Measurements from ENCODE around the gene PRDM16.

GRCh38 chr1:3040004-3040403 lies 29.0 kb upstream of the PRDM16 start:
- TF ChIP-seq, protein P1, sequence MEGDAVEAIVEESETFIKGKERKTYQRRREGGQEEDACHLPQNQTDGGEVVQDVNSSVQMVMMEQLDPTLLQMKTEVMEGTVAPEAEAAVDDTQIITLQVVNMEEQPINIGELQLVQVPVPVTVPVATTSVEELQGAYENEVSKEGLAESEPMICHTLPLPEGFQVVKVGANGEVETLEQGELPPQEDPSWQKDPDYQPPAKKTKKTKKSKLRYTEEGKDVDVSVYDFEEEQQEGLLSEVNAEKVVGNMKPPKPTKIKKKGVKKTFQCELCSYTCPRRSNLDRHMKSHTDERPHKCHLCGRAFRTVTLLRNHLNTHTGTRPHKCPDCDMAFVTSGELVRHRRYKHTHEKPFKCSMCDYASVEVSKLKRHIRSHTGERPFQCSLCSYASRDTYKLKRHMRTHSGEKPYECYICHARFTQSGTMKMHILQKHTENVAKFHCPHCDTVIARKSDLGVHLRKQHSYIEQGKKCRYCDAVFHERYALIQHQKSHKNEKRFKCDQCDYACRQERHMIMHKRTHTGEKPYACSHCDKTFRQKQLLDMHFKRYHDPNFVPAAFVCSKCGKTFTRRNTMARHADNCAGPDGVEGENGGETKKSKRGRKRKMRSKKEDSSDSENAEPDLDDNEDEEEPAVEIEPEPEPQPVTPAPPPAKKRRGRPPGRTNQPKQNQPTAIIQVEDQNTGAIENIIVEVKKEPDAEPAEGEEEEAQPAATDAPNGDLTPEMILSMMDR (IDR thresholded peaks at IDR 0.05): no peak
- TF ChIP-seq POLR2A (IDR thresholded peaks at IDR 0.05): no peak
